Pancreas (tissue), 10 donors: ENCODE results near the gene DENND1A. TPM values are rescaled to one million over a fixed set of nuclear protein-coding genes. Genes with fewer than 3 reads are reported as not detected.

Experiments
- ATAC-seq, 4 donors: fragments of 200-7000 bp; cut with Tn5 transposase; one replicate each; pipeline versions ENCODE4 v1.8.0 to v1.9.1; 2020; ENCODE audit warnings: mild to moderate bottlenecking in 4 of 4, moderate library complexity in 4 of 4
- DNase-seq, 6 donors: peaks; one replicate each; pipeline ENCODE4 v3.0.0-alpha.2; 2020
- FAIRE-seq: peaks from 2 replicates; lab custom pipeline; 2012; peaks lifted over from hg19 to GRCh38; lab: Jason Lieb, UNC
- H3K27ac ChIP-seq, 4 donors: fragments of 200-600 bp; sonication (generic); 1 replicate in 3 of 4; 2 replicates in 1 of 4; pipeline versions ENCODE4 v1.5.0 to v1.8.0; 2020
- H3K27me3 ChIP-seq, 4 donors: fragments of 200-600 bp; one replicate each; pipeline ENCODE4 v1.8.0; 2021
- H3K36me3 ChIP-seq, 3 donors: fragments of 200-600 bp; sonication (generic) in 1 of 3; one replicate each; pipeline versions ENCODE4 v1.5.0 to v1.8.0; 2020 to 2021
- H3K4me1 ChIP-seq, 3 donors: fragments of 200-600 bp; one replicate each; pipeline ENCODE4 v1.8.0; 2021
- H3K4me3 ChIP-seq, 4 donors: fragments of 200-600 bp; sonication (generic) in 2 of 4; one replicate each; pipeline versions ENCODE4 v1.5.0 to v1.8.0; 2020 to 2021
- H3K9me3 ChIP-seq, 4 donors: fragments of 200-600 bp; one replicate each; pipeline ENCODE4 v1.8.0; 2021
- CTCF ChIP-seq, 4 donors: fragments of 200-600 bp; sonication (generic) in 3 of 4; IDR thresholded peaks; one replicate each; pipeline versions ENCODE4 v1.5.0 to v1.8.0; 2021; ENCODE audit warnings: antibody characterized with exemption in 4 of 4
- WGBS, 2 donors: extraction: QIAGEN DNeasy Blood & Tissue Kit; methylation state at CpG; one replicate each; pipeline ENCODE4 v1.1.7; 2013; 5-methylcytosine and 5-hydroxymethylcytosine counted together
- intact Hi-C, 3 donors: fragments of 100-400 bp; cut with DNase I; formaldehyde crosslinking; loops; one replicate each; pipeline versions ENCODE4 v1.11.1 to v1.14.2; 2022
- polyA plus RNA-seq, 2 donors: library from polyadenylated mRNA; stranded (reverse); fragments of 200-250 nt; gene quantifications; one replicate each; pipeline ENCODE4 v1.2.3, GENCODE V29; 2013
- total RNA-seq, 6 donors: library from RNA; stranded (reverse); fragmentation: NEBNext Ultra II Directional in 4 of 6; extraction: Animal tissue kit (Norgen Biotek cat#: 25700) in 4 of 6; gene quantifications; one replicate each; pipeline versions ENCODE4 v1.2.1 to v1.2.4, GENCODE V29; 2021 to 2023
- donor health status: healthy with polysubstance abuse.
- donor health status: DM: no; HTN: no; CAD: no; lungs with moderate emphysema.
- donor health status: DM: no; HTN: no; CAD: no.
- donor health status: control.
- donor health status: control.
- donor health status: Bipolar disorder and iron deficiency.
- donor health status: DM: yes; HTN: yes; CAD: no.
- donor health status: DM: no; HTN: no; CAD: no.
- donor health status: DM: no; HTN: no; CAD: no.
- donor health status: DM: yes; HTN: yes; CAD: no.

Gene DENND1A
- total and polyA plus RNA-seq, 8 donors = 4.5 to 8.3 (median 5.6) TPM

- H3K4me3 ChIP-seq = no peak overlapping the region
- H3K9me3 ChIP-seq = no peaks in the 10 kb centered on the region
- 67 to 75% methylated on average over 5 of the region's 5 CpGs for WGBS, 2 donors
- intact Hi-C loops = no loop called here
- TF ChIP-seq CTCF (IDR thresholded peaks at IDR 0.05) = no peak
- no peak for DNase-seq
- no peaks in the 10 kb centered on the region for H3K27me3 ChIP-seq
- H3K4me1 ChIP-seq = no peaks in the 10 kb centered on the region
- ATAC-seq = no peak
- no peak for FAIRE-seq
- no peaks in the 10 kb centered on the region for H3K36me3 ChIP-seq
- no peak overlapping the region for H3K27ac ChIP-seq
Measured at GRCh38 chr9:123395276-123395688, 534.6 kb downstream of the DENND1A start.

- Histone ChIP-seq H3K4me1 (no peaks in the 10 kb centered on the region), H3K9me3 (no peaks in the 10 kb centered on the region), H3K4me3 (no peak overlapping the region), H3K27me3 (no peaks in the 10 kb centered on the region), H3K27ac (no peak overlapping the region), H3K36me3 (no peaks in the 10 kb centered on the region)
- ATAC-seq (no peak), DNase-seq (no peak), FAIRE-seq (no peak)
- TF ChIP-seq CTCF (IDR thresholded peaks at IDR 0.05) = no peak
- 82 to 88% methylated on average over 16 of the region's 16 CpGs for WGBS, 2 donors
- intact Hi-C loops = no loop called here
Measured at GRCh38 chr9:123394291-123395235, 535.4 kb downstream of the DENND1A start.

GRCh38 chr9:123392802-123393201 lies 537.1 kb downstream of the DENND1A start:
- FAIRE-seq (no peak), ATAC-seq (no peak), DNase-seq (no peak)
- TF ChIP-seq CTCF (IDR thresholded peaks at IDR 0.05) = no peak
- no peak overlapping the region for H3K27ac ChIP-seq
- no peaks in the 10 kb centered on the region for H3K9me3 ChIP-seq
- no peaks in the 10 kb centered on the region for H3K27me3 ChIP-seq
- H3K4me1 ChIP-seq = no peaks in the 10 kb centered on the region
- no peaks in the 10 kb centered on the region for H3K36me3 ChIP-seq
- 84 to 95% methylated on average over 4 of the region's 4 CpGs for WGBS, 2 donors
- no peak overlapping the region for H3K4me3 ChIP-seq
- intact Hi-C loops = no loop called here

DNA sequence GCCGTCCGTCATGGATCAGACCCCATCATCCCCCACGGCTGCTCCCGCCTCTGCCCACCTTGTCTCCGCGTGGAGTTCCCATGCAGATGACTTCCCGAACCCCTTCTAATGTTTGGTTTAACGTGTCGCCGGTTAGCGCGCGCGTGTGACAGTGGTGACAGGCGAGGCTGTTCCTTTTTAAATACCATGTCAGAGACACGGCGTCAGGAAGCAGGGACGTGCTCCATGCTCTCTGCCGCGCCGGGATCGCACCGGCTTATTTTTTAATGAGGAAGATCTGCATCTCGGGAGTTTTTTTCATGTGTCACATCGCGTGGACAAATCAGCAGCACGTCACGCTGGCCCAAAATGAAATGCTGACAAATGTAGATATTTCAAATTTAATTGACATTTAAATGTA lies 538.0 kb downstream of the DENND1A start:
- 90 to 93% methylated on average over 28 of the region's 28 CpGs for WGBS, 2 donors
- Histone ChIP-seq H3K27ac (no peak overlapping the region), H3K9me3 (no peaks in the 10 kb centered on the region), H3K36me3 (no peaks in the 10 kb centered on the region), H3K4me3 (no peak overlapping the region), H3K4me1 (no peaks in the 10 kb centered on the region), H3K27me3 (no peaks in the 10 kb centered on the region)
- no peak for TF ChIP-seq CTCF (IDR thresholded peaks at IDR 0.05)
- intact Hi-C loops = no loop called here
- FAIRE-seq (no peak), DNase-seq (no peak), ATAC-seq (no peak)

DNA sequence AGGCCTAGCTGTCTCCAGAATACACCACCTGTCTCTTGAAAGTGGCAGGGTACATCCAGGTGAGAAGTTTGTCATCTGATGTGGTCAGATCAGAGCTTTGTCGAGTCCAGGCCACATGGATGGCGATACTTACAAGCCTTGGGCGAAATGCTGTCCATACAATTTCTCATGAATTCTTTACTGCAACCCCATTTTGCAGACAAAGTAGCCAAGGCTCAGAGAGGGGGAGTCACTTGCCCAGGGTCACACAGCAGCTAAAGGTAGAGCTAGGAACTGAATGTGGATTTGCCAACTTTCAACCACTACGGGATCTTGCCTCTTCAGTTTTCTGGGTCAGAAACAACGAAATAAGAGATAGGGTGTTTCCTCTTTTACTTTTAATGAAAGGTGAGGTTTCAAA lies 538.7 kb downstream of the DENND1A start:
- Histone ChIP-seq H3K4me3 (no peak overlapping the region), H3K9me3 (no peaks in the 10 kb centered on the region), H3K27me3 (no peaks in the 10 kb centered on the region), H3K36me3 (no peaks in the 10 kb centered on the region), H3K4me1 (no peaks in the 10 kb centered on the region), H3K27ac (no peak overlapping the region)
- WGBS, 2 donors = 84 to 93% methylated on average over 5 of the region's 5 CpGs
- no peak for ATAC-seq
- TF ChIP-seq CTCF (IDR thresholded peaks at IDR 0.05) = no peak
- DNase-seq = no peak
- FAIRE-seq = no peak
- intact Hi-C loops = no loop called here
